Neural cell (in vitro differentiated cells): ENCODE measurements around the gene CDH4. TPM values are rescaled to one million over a fixed set of nuclear protein-coding genes. Genes with fewer than 3 reads are reported as not detected.

Source experiments
- H2AFZ ChIP-seq: fragments of 200-600, 300-800 bp; sonication (generic), shearing (Covaris generic); 2 replicates; pipeline ENCODE4 v1.6.0; 2014; ENCODE audit warnings: low read depth, mild to moderate bottlenecking, antibody characterized with exemption, low read length, moderate library complexity
- H3F3A ChIP-seq: fragments of 200-600 bp; shearing (Covaris generic); 2 replicates; pipeline ENCODE4 v1.6.1; 2016; ENCODE audit warnings: mild to moderate bottlenecking, moderate library complexity, mixed read lengths, antibody characterized with exemption, low read length; ENCODE audit not compliant: insufficient read depth, poor library complexity, severe bottlenecking
- H3K27ac ChIP-seq: fragments of 200-600, 300-800 bp; sonication (generic), shearing (Covaris generic); 2 replicates; pipeline ENCODE4 v1.5.1; 2014; ENCODE audit warnings: mild to moderate bottlenecking, low read length, moderate library complexity
- H3K27me3 ChIP-seq: fragments of 300-800, 200-600 bp; sonication (generic), shearing (Covaris generic); 2 replicates; pipeline ENCODE4 v1.6.0; 2014; ENCODE audit warnings: mild to moderate bottlenecking, low read depth, low read length, moderate library complexity; ENCODE audit not compliant: insufficient read depth
- H3K36me3 ChIP-seq: fragments of 300-800, 200-600 bp; sonication (generic), shearing (Covaris generic); 2 replicates; pipeline ENCODE4 v1.5.1; 2014; ENCODE audit warnings: mild to moderate bottlenecking, antibody characterized with exemption, low read length, moderate library complexity; ENCODE audit not compliant: insufficient read depth
- H3K4me2 ChIP-seq: fragments of 300-800, 200-600 bp; sonication (generic), shearing (Covaris generic); 2 replicates; pipeline ENCODE4 v1.6.0; 2014; ENCODE audit warnings: mild to moderate bottlenecking, low read length
- H3K4me3 ChIP-seq: fragments of 300-800, 200-600 bp; sonication (generic), shearing (Covaris generic); 2 replicates; pipeline ENCODE4 v1.5.1; 2014; ENCODE audit warnings: mild to moderate bottlenecking, low read length, moderate library complexity
- H3K79me2 ChIP-seq: fragments of 200-600 bp; shearing (Covaris generic); replicated peaks from 2 replicates; pipeline ENCODE4 v1.6.0; 2014; ENCODE audit warnings: mild to moderate bottlenecking, low read length, moderate library complexity; ENCODE audit not compliant: insufficient read depth
- H3K9ac ChIP-seq: fragments of 300-800, 200-600 bp; sonication (generic), shearing (Covaris generic); 2 replicates; pipeline ENCODE4 v1.6.1; 2016; ENCODE audit warnings: mild to moderate bottlenecking, low read length, mixed read lengths
- H3K9me2 ChIP-seq: fragments of 200-600 bp; shearing (Covaris generic); 2 replicates; pipeline ENCODE4 v1.6.1; 2016; ENCODE audit warnings: mild to moderate bottlenecking, low read length, mixed read lengths; ENCODE audit not compliant: insufficient read depth
- H3K9me3 ChIP-seq: fragments of 200-600, 300-800 bp; sonication (generic), shearing (Covaris generic); 2 replicates; pipeline ENCODE4 v1.6.1; 2016; ENCODE audit warnings: mild to moderate bottlenecking, mixed run types, low read length, moderate library complexity, mixed read lengths
- H4K20me1 ChIP-seq: fragments of 200-600 bp; shearing (Covaris generic); 2 replicates; pipeline ENCODE4 v1.6.1; 2016; ENCODE audit warnings: mild to moderate bottlenecking, mixed run types; ENCODE audit not compliant: insufficient read depth
- EP300 ChIP-seq: fragments of 450-650 bp; conservative IDR thresholded peaks from 2 replicates; pipeline ENCODE4 v1.6.1; 2014; ENCODE audit warnings: antibody characterized with exemption, mild to moderate bottlenecking, moderate library complexity; ENCODE audit not compliant: poor library complexity, severe bottlenecking
- EZH2 ChIP-seq: fragments of 200-600, 300-800 bp; shearing (Covaris generic), sonication (generic); IDR thresholded peaks from 2 replicates; pipeline ENCODE4 v1.6.1; 2014; ENCODE audit warnings: antibody characterized with exemption, low read length, borderline replicate concordance, mild to moderate bottlenecking; ENCODE audit not compliant: insufficient read depth, poor library complexity, severe bottlenecking
- MXI1 ChIP-seq: fragments of 450-650 bp; conservative IDR thresholded peaks from 2 replicates; pipeline ENCODE4 v1.6.1; 2014; ENCODE audit warnings: antibody characterized with exemption, mild to moderate bottlenecking; ENCODE audit not compliant: poor library complexity, severe bottlenecking
- POLR2AphosphoS5 ChIP-seq: IDR thresholded peaks from 2 replicates; pipeline ENCODE4 v1.6.1; 2012
- RAD21 ChIP-seq: fragments of 450-650 bp; conservative IDR thresholded peaks from 2 replicates; pipeline ENCODE4 v1.6.1; 2014; ENCODE audit warnings: antibody characterized with exemption, mild to moderate bottlenecking, moderate library complexity
- SMC3 ChIP-seq: fragments of 450-650 bp; conservative IDR thresholded peaks from 2 replicates; pipeline ENCODE4 v1.6.1; 2014; ENCODE audit warnings: antibody characterized with exemption, mild to moderate bottlenecking, moderate library complexity; ENCODE audit not compliant: poor library complexity
- TAF1 ChIP-seq: IDR thresholded peaks from 2 replicates; pipeline ENCODE4 v1.6.1; 2012; ENCODE audit warnings: low read depth
- polyA plus RNA-seq: library from polyadenylated mRNA; depleted of rRNA; stranded (reverse); fragments of >200 nt; gene quantifications from 2 replicates; pipeline ENCODE4 v1.2.3, GENCODE V29; 2014
- TF ChIP-seq, protein P1 (sequence below): IDR thresholded peaks from 2 replicates; pipeline ENCODE4 v1.6.1; 2012; ENCODE audit warnings: borderline replicate concordance
- TF ChIP-seq, protein P2 (sequence below): fragments of 450-650 bp; IDR thresholded peaks from 2 replicates; pipeline ENCODE4 v1.5.1; 2014; ENCODE audit warnings: antibody characterized with exemption, mild to moderate bottlenecking, moderate library complexity; ENCODE audit not compliant: poor library complexity, severe bottlenecking

Gene CDH4
- polyA plus RNA-seq, 1 donor from 2014 or later: 24.6 TPM

DNA sequence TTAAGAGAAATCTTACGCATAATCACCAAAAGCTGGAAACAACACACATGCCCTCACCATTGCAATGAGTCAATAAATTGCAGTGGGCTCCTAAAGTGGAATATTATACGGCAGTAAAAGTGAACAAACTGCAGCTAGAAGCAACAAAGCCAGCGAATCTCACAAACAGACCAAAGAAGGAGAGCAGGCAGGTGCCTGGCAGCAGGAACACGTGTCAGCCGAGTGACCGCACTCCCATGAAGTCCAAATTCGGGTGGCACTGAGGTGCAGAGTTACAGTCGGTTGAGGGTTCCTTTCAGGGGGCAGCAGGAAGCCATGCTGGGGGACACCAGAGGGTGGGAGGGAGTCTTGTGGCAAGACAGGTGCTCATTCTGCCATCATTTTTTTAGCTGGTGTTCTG is 500.5 kb downstream of the CDH4 start:
- no peaks in the 10 kb centered on the region for H4K20me1 ChIP-seq
- no peak overlapping the region for H2AFZ ChIP-seq
- no peak overlapping the region for H3K4me3 ChIP-seq
- TF ChIP-seq SMC3 (no peak), TAF1 (no peak), EZH2 (no peak), RAD21 (no peak), EP300 (no peak), MXI1 (no peak), POLR2AphosphoS5 (no peak)
- TF ChIP-seq, protein P1, sequence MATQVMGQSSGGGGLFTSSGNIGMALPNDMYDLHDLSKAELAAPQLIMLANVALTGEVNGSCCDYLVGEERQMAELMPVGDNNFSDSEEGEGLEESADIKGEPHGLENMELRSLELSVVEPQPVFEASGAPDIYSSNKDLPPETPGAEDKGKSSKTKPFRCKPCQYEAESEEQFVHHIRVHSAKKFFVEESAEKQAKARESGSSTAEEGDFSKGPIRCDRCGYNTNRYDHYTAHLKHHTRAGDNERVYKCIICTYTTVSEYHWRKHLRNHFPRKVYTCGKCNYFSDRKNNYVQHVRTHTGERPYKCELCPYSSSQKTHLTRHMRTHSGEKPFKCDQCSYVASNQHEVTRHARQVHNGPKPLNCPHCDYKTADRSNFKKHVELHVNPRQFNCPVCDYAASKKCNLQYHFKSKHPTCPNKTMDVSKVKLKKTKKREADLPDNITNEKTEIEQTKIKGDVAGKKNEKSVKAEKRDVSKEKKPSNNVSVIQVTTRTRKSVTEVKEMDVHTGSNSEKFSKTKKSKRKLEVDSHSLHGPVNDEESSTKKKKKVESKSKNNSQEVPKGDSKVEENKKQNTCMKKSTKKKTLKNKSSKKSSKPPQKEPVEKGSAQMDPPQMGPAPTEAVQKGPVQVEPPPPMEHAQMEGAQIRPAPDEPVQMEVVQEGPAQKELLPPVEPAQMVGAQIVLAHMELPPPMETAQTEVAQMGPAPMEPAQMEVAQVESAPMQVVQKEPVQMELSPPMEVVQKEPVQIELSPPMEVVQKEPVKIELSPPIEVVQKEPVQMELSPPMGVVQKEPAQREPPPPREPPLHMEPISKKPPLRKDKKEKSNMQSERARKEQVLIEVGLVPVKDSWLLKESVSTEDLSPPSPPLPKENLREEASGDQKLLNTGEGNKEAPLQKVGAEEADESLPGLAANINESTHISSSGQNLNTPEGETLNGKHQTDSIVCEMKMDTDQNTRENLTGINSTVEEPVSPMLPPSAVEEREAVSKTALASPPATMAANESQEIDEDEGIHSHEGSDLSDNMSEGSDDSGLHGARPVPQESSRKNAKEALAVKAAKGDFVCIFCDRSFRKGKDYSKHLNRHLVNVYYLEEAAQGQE: no peak
- TF ChIP-seq, protein P2, sequence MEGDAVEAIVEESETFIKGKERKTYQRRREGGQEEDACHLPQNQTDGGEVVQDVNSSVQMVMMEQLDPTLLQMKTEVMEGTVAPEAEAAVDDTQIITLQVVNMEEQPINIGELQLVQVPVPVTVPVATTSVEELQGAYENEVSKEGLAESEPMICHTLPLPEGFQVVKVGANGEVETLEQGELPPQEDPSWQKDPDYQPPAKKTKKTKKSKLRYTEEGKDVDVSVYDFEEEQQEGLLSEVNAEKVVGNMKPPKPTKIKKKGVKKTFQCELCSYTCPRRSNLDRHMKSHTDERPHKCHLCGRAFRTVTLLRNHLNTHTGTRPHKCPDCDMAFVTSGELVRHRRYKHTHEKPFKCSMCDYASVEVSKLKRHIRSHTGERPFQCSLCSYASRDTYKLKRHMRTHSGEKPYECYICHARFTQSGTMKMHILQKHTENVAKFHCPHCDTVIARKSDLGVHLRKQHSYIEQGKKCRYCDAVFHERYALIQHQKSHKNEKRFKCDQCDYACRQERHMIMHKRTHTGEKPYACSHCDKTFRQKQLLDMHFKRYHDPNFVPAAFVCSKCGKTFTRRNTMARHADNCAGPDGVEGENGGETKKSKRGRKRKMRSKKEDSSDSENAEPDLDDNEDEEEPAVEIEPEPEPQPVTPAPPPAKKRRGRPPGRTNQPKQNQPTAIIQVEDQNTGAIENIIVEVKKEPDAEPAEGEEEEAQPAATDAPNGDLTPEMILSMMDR: no peak
- H3K36me3 ChIP-seq: no peaks in the 10 kb centered on the region
- no peak overlapping the region for H3K4me2 ChIP-seq
- H3K79me2 ChIP-seq: no peaks in the 10 kb centered on the region
- no peaks in the 10 kb centered on the region for H3K27me3 ChIP-seq
- no peaks in the 10 kb centered on the region for H3F3A ChIP-seq
- no peak overlapping the region for H3K27ac ChIP-seq
- H3K9me2 ChIP-seq: no peaks in the 10 kb centered on the region
- H3K9ac ChIP-seq: no peak overlapping the region
- H3K9me3 ChIP-seq: no peaks in the 10 kb centered on the region

DNA sequence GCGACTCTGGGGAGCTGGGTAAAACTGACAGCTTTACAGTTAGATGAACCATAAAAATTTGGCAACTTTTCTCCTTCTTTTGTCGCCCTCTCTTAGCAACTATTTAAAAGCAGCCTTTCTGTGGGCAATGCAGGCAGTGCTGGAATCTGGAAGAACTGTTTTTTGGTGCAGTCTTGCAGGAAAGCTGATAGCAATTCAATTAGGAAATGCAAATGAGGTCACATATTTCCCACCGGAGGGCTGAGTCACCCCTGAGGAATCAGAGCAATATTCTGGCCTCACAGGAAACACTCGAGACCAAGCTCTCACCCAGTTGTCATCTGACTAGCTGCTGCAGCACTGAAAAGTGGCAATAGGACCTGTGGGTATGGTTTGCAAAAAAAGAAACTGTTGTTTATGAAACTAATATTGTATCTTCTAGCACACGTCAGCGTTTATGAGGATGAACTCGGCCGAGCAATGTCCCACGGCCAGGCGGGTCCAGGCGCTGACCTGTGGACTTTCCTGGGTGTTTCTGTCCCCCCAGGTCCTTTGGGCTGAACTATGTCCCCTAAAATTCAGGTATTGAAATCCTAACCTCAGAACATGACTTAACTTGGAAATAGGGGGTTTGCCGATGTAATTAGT is 501.4 kb downstream of the CDH4 start:
- Histone ChIP-seq H3K9ac (no peak overlapping the region), H3K4me2 (no peak overlapping the region), H3K27ac (no peak overlapping the region), H3F3A (no peaks in the 10 kb centered on the region), H3K27me3 (no peaks in the 10 kb centered on the region), H3K9me3 (no peaks in the 10 kb centered on the region), H4K20me1 (no peaks in the 10 kb centered on the region), H2AFZ (no peak overlapping the region), H3K9me2 (no peaks in the 10 kb centered on the region), H3K36me3 (no peaks in the 10 kb centered on the region), H3K4me3 (no peak overlapping the region), H3K79me2 (no peaks in the 10 kb centered on the region)
- TF ChIP-seq EP300: no peak
- TF ChIP-seq MXI1: no peak
- TF ChIP-seq TAF1: no peak
- TF ChIP-seq, protein P1: no peak
- no peak for TF ChIP-seq POLR2AphosphoS5
- TF ChIP-seq, protein P2: no peak
- no peak for TF ChIP-seq SMC3
- no peak for TF ChIP-seq EZH2
- TF ChIP-seq RAD21: no peak
